Prostate gland (tissue), 2 donors: ENCODE measurements around the gene F7.

ENCODE experiments used
- CTCF ChIP-seq, 4 experiments: fragments of 200-600 bp in 2 of 4; fragments of 450-650 bp in 2 of 4; sonication (generic) in 2 of 4; IDR thresholded peaks; 1 replicate in 3 of 4; 2 replicates in 1 of 4; pipeline ENCODE4 v1.5.1; 2016 to 2019; ENCODE audit warnings: antibody characterized with exemption in 4 of 4, mild to moderate bottlenecking in 2 of 4, moderate library complexity in 2 of 4
- POLR2AphosphoS5 ChIP-seq: sonication (generic); formaldehyde crosslinking; IDR thresholded peaks from one replicate; pipeline ENCODE4 v1.6.1; 2017; ENCODE audit warnings: antibody characterized with exemption

GRCh38 chr13:113097651-113098050 is 7.9 kb upstream of the F7 start:
- TF ChIP-seq CTCF (IDR thresholded peaks at IDR 0.05) = no peak
- TF ChIP-seq POLR2AphosphoS5 = no peak
